ENCODE measurements around the gene PARD6A. TPM values are rescaled to one million over a fixed set of nuclear protein-coding genes. Genes with fewer than 3 reads are reported as not detected.

The PARD6A gene
- total and polyA plus RNA-seq, 2 donors (not counting 3 experiments of a cell fraction or from before 2014, with no cell fraction given): 1.3 to 2.9 TPM

- Histone ChIP-seq H3K79me2 (ENCODE audit: control insufficient read depth, insufficient read depth, low read length) (peaks cover 81% of the 10 kb centered on the region), H3K27ac (ENCODE audit: insufficient read depth, low read depth, low read length) (no peak overlapping the region), H2AFZ (ENCODE audit: low read depth, low read length) (no peak overlapping the region), H3K4me2 (ENCODE audit: insufficient read depth, low read length) (no peak overlapping the region), H4K20me1 (replicated peaks; ENCODE audit: control insufficient read depth, extremely low read depth, insufficient read depth, low read length) (peaks cover 8% of the 10 kb centered on the region), H3K4me3 (replicated peaks in 1 of 3; ENCODE audit: insufficient read depth in 1 of 3, low read depth in 1 of 3, low read length in 3 of 3) (no peak overlapping the region), H3K4me1 (ENCODE audit: control insufficient read depth, extremely low read depth, insufficient read depth, low read length) (no peaks in the 10 kb centered on the region), H3K9ac (replicated peaks; ENCODE audit: extremely low read depth, insufficient read depth, low read length) (no peak overlapping the region), H3K27me3 (ENCODE audit: control insufficient read depth in 2 of 2, insufficient read depth in 2 of 2, low read length in 2 of 2) (no peaks in the 10 kb centered on the region), H3K36me3 (ENCODE audit: control insufficient read depth in 2 of 2, extremely low read depth in 1 of 2, insufficient read depth in 2 of 2, low read length in 2 of 2) (no peaks in the 10 kb centered on the region), H3K9me1 (replicated peaks; ENCODE audit: control insufficient read depth, extremely low read depth, insufficient read depth, low read length) (no peaks in the 10 kb centered on the region), H3K9me3 (replicated peaks; ENCODE audit: control insufficient read depth, insufficient read depth, low read length) (no peaks in the 10 kb centered on the region)
- BruUV-seq (replicated peaks): no TSS peak
- ChIA-PET POLR2A (no interaction called here), CTCF (no interaction called here)
- intact Hi-C loops (cut with micrococcal nuclease): no loop called here
- DNase-seq (ENCODE audit: low read depth, low spot score): no peak
- no peak for FAIRE-seq
- dilution Hi-C loops (cut with MboI; ENCODE audit: extremely low pct_ligation_motif_present, low sequenced_read_pairs): no loop called here
- TF ChIP-seq EZH2 (IDR thresholded peaks at IDR 0.05; ENCODE audit: borderline replicate concordance, low read depth, low read length, severe bottlenecking): no peak
- TF ChIP-seq MYC (IDR thresholded peaks at IDR 0.05; ENCODE audit: low read depth, low read length): no peak
- no peak for TF ChIP-seq GATA2 (IDR thresholded peaks at IDR 0.05; ENCODE audit: insufficient read depth, insufficient read length, low read depth, low read length)
- TF ChIP-seq MAX (IDR thresholded peaks at IDR 0.05; ENCODE audit: insufficient read depth, insufficient read length): no peak
- TF ChIP-seq POLR2A (IDR thresholded peaks at IDR 0.05; ENCODE audit: low read depth, low read length): no peak
- TF ChIP-seq POLR2AphosphoS5 (IDR thresholded peaks at IDR 0.05; ENCODE audit: insufficient read depth, low read depth, low read length): no peak
- no peak for TF ChIP-seq CTCF (IDR thresholded peaks at IDR 0.05; ENCODE audit: extremely low read depth in 1 of 2, insufficient read depth in 1 of 2, low read depth in 1 of 2, low read length in 2 of 2)
- TF ChIP-seq FOS (IDR thresholded peaks at IDR 0.05; ENCODE audit: borderline replicate concordance, insufficient read depth, low read length): no peak
- TF ChIP-seq JUN (IDR thresholded peaks at IDR 0.05; ENCODE audit: borderline replicate concordance, insufficient read depth, insufficient read length, low read depth): no peak
These were observed 49.8 kb downstream of the PARD6A start for GRCh38 chr16:67710607-67711006.

Other genes with a start within 250 kb of the PARD6A start
- gene ZDHHC1, start 244.5 kb upstream of the PARD6A start, total RNA-seq: 12.9 and 14.4 TPM in 2 replicates
- gene ZDHHC1, start 244.5 kb upstream of the PARD6A start, polyA plus RNA-seq: 11.4 and 14.1 TPM in 2 replicates
- not detected in 2 replicates for gene HSD11B2, start 229.8 kb upstream of the PARD6A start, total RNA-seq
- gene HSD11B2, start 229.8 kb upstream of the PARD6A start, polyA plus RNA-seq: 0.10 and 0.16 TPM in 2 replicates
- gene ATP6V0D1, start 179.8 kb upstream of the PARD6A start, total RNA-seq: 77.1 and 82.8 TPM in 2 replicates
- 232 and 254 TPM in 2 replicates for gene ATP6V0D1, start 179.8 kb upstream of the PARD6A start, polyA plus RNA-seq
- not detected in 2 replicates for gene AGRP, start 177.4 kb upstream of the PARD6A start, total RNA-seq
- gene AGRP, start 177.4 kb upstream of the PARD6A start, polyA plus RNA-seq: not detected in 2 replicates
- gene RIPOR1, start 132.1 kb upstream of the PARD6A start, total RNA-seq: 137 and 144 TPM in 2 replicates
- gene RIPOR1, start 132.1 kb upstream of the PARD6A start, polyA plus RNA-seq: 41.6 and 45.3 TPM in 2 replicates
- 40.0 and 40.7 TPM in 2 replicates for gene CTCF, start 98.4 kb upstream of the PARD6A start, total RNA-seq
- gene CTCF, start 98.4 kb upstream of the PARD6A start, polyA plus RNA-seq: 16.9 and 20.7 TPM in 2 replicates
- gene CARMIL2, start 15.8 kb upstream of the PARD6A start, total RNA-seq: 2.2 and 2.7 TPM in 2 replicates
- 0.65 and 0.95 TPM in 2 replicates for gene CARMIL2, start 15.8 kb upstream of the PARD6A start, polyA plus RNA-seq
- 24.4 and 26.9 TPM in 2 replicates for gene ACD, start 700 bp upstream of the PARD6A start, total RNA-seq
- 36.0 and 45.1 TPM in 2 replicates for gene ACD, start 700 bp upstream of the PARD6A start, polyA plus RNA-seq
- 17.3 and 17.5 TPM in 2 replicates for gene ENKD1, start 5.8 kb downstream of the PARD6A start, total RNA-seq
- gene ENKD1, start 5.8 kb downstream of the PARD6A start, polyA plus RNA-seq: 16.7 and 21.9 TPM in 2 replicates
- 0.62 and 1.2 TPM in 2 replicates for gene C16orf86, start 5.9 kb downstream of the PARD6A start, total RNA-seq
- gene C16orf86, start 5.9 kb downstream of the PARD6A start, polyA plus RNA-seq: 0.80 and 0.98 TPM in 2 replicates
- gene GFOD2, start 58.4 kb downstream of the PARD6A start, total RNA-seq: 43.7 and 47.5 TPM in 2 replicates
- gene GFOD2, start 58.4 kb downstream of the PARD6A start, polyA plus RNA-seq: 36.7 and 38.1 TPM in 2 replicates
- 20.6 and 25.6 TPM in 2 replicates for gene RANBP10, start 145.6 kb downstream of the PARD6A start, total RNA-seq
- 28.3 and 28.8 TPM in 2 replicates for gene RANBP10, start 145.6 kb downstream of the PARD6A start, polyA plus RNA-seq
- 0.95 and 1.0 TPM in 2 replicates for gene TSNAXIP1, start 145.9 kb downstream of the PARD6A start, total RNA-seq
- gene TSNAXIP1, start 145.9 kb downstream of the PARD6A start, polyA plus RNA-seq: 1.0 and 1.2 TPM in 2 replicates
- gene THAP11, start 181.4 kb downstream of the PARD6A start, total RNA-seq: 22.6 and 24.0 TPM in 2 replicates
- 25.9 and 27.5 TPM in 2 replicates for gene THAP11, start 181.4 kb downstream of the PARD6A start, polyA plus RNA-seq
- gene NUTF2, start 186.0 kb downstream of the PARD6A start, total RNA-seq: 199 and 208 TPM in 2 replicates
- 273 and 425 TPM in 2 replicates for gene NUTF2, start 186.0 kb downstream of the PARD6A start, polyA plus RNA-seq
- 57.5 and 60.3 TPM in 2 replicates for gene CENPT, start 186.7 kb downstream of the PARD6A start, total RNA-seq
- gene CENPT, start 186.7 kb downstream of the PARD6A start, polyA plus RNA-seq: 61.3 and 70.3 TPM in 2 replicates
- 68.0 and 81.2 TPM in 2 replicates for gene EDC4, start 212.1 kb downstream of the PARD6A start, total RNA-seq
- gene EDC4, start 212.1 kb downstream of the PARD6A start, polyA plus RNA-seq: 57.5 and 71.6 TPM in 2 replicates
- not detected in 2 replicates for gene NRN1L, start 223.9 kb downstream of the PARD6A start, total RNA-seq
- gene NRN1L, start 223.9 kb downstream of the PARD6A start, polyA plus RNA-seq: 0.37 and 1.0 TPM in 2 replicates
- 25.9 and 27.0 TPM in 2 replicates for gene PSKH1, start 232.3 kb downstream of the PARD6A start, total RNA-seq
- 42.6 and 48.8 TPM in 2 replicates for gene PSKH1, start 232.3 kb downstream of the PARD6A start, polyA plus RNA-seq